D721Med (cell line): ENCODE measurements around the gene CFB.

Experiments
- DNase-seq: peaks from one replicate; pipeline ENCODE4 v3.0.0; 2011; ENCODE audit warnings: low spot score; ENCODE audit not compliant: insufficient read length
- FAIRE-seq: peaks from 2 replicates; lab custom pipeline; 2011; peaks lifted over from hg19 to GRCh38; lab: Jason Lieb, UNC
- CTCF ChIP-seq: IDR thresholded peaks from 2 replicates; pipeline ENCODE4 v1.5.1; 2012; ENCODE audit warnings: mild to moderate bottlenecking, control low read depth; ENCODE audit not compliant: insufficient read depth; ENCODE audit errors: missing control alignments

Gene CFB

GRCh38 chr6:31915756-31916155 is 30.1 kb upstream of the CFB start:
- no peak for TF ChIP-seq CTCF
- FAIRE-seq (no peak), DNase-seq (no peak)

GRCh38 chr6:31918069-31918720 is 27.7 kb upstream of the CFB start:
- TF ChIP-seq CTCF, result no peak
- no peak for FAIRE-seq
- no peak for DNase-seq

- no peak for TF ChIP-seq CTCF
- FAIRE-seq (no peak), DNase-seq (no peak)
These were observed 26.1 kb upstream of the CFB start for GRCh38 chr6:31919624-31920303.

- DNase-seq (no peak), FAIRE-seq (no peak)
- TF ChIP-seq CTCF, result no peak
These were observed 25.1 kb upstream of the CFB start for GRCh38 chr6:31920811-31921210.

- no peak for FAIRE-seq
- peak; percentile 23 for TF ChIP-seq CTCF
- no peak for DNase-seq
These were observed 23.0 kb upstream of the CFB start for GRCh38 chr6:31922942-31923341.

GRCh38 chr6:31927242-31927862 is 18.5 kb upstream of the CFB start, which contains the start of gene C2:
C2 (plus strand) TSS chr6:31927717; CDS start chr6:31927753, 36 bp downstream.
- DNase-seq (no peak), FAIRE-seq (no peak)
- no peak for TF ChIP-seq CTCF
